Right renal cortex interstitium (tissue), 3 donors: Measurements from ENCODE around the gene DNAH14. TPM values are rescaled to one million over a fixed set of nuclear protein-coding genes. Genes with fewer than 3 reads are reported as not detected.
"Not testable (repeated sequence)": the region's sequence is repeated elsewhere in the genome, so short reads cannot be mapped to it uniquely, and the experiment has no call there.

Experiments used
- DNase-seq, 3 donors: peaks; one replicate each; pipeline ENCODE4 v3.0.0-alpha.2; 2013; ENCODE audit warnings: low read depth in 3 of 3, low spot score in 2 of 3
- polyA plus RNA-seq, 3 donors: library from polyadenylated mRNA; unstranded; fragments of 120-200 nt; gene quantifications; one replicate each; pipeline ENCODE4 v1.2.1, GENCODE V29; 2013; ENCODE audit not compliant: insufficient read length in 3 of 3

DNAH14 gene
- polyA plus RNA-seq, 3 donors, result 13.4 to 17.2 (median 15.2) TPM

GRCh38 chr1:224989615-224990014, 60.1 kb downstream of the DNAH14 start:
- DNase-seq, result no peak

DNA sequence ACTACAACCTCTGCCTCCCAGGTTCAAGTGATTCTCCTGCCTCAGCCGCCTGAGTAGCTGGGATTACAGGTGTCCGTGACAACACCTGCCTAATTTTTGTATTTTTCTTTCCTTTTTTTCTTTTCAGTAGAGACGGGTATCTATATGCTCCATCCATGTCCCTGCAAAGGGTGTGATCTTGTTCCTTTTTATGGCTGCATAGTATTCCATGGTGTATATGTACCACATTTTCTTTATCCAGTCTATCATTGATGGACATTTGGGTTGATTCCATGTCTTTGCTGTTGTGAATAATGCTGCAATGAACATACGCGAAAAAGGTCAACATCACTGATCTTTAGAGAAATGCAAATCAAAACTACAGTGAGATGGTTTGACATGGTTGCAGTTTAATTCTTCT, 62.1 kb downstream of the DNAH14 start:
- not testable (repeated sequence) for DNase-seq

GRCh38 chr1:224995602-224996001, 66.1 kb downstream of the DNAH14 start:
- no peak for DNase-seq

GRCh38 chr1:224996266-224996665, 66.8 kb downstream of the DNAH14 start:
- DNase-seq, result no peak

DNA sequence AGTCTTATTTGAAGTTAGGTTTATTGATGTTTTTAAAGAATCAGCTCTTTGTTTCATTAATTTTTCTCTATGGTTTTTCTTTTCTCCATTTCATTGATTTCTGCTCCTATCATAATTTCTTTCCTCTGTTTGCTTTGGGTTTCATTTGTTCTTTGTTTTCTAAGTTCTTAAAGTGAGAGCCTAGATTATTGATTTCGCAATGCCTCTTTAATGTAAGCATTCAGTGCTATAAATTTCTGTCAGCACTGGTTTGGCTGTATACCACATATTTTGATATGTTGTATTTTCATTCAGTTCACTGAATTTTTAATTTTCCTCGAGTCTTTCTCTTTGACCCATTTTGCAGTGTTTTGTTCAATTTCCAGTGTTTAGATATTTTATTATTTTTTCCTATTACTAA, 68.7 kb downstream of the DNAH14 start:
- no peak for DNase-seq

GRCh38 chr1:225004396-225004795, 74.9 kb downstream of the DNAH14 start:
- DNase-seq, result no peak

GRCh38 chr1:225006352-225006751, 76.9 kb downstream of the DNAH14 start:
- not testable (repeated sequence) for DNase-seq

DNA sequence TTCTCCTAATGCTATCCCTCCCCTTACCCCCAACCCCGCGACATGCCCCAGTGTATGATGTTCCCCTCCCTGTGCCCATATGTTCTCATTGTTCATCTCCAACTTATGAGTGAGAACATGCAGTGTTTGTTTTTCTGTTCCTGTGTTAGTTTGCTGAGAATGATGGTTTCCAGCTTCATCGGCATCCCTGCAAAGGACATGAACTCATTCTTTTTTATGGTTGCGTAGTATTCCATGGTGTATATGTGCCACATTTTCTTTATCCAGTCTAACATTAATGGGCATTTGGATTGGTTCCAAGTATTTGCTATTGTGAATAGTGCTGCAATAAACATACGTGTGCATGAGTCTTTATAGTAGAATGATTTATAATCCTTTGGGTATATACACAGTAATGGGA, 78.6 kb downstream of the DNAH14 start:
- not testable (repeated sequence) for DNase-seq

DNA sequence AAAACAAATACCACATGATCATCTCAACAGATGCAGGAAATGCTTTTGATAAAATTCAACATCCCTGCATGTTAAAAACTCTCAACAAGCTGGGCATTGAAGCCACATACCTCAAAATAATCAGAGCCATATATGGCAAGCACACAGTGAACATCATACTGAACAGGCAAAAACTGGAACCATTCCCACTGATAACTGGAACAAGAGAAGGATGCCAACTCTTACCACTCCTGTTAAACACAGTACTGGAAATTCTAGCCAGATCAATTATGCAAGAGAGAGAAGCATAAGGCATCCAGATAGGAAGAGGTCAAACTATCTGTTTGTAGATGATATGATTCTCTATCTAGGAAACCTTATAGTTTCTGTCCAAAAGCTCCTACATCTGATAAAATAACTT, 91.6 kb downstream of the DNAH14 start:
- no peak for DNase-seq

DNA sequence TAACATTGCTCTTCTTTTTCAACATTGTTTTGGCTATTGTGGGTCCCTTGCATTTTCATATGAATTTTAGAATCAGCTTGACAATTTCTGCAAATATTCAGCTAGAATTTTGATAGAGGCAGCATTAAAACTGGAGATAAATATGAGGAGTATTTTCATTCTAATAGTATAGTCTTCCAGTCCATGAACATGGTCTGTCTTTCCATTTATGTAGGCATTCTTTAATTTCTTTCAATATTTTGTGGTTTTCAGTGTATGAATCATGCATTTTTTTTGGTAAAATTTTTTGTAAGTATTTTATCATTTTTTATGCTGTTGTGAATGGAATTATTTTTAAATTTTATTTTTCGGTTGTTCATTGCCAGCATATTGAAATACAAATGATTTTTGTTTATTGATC, 97.2 kb downstream of the DNAH14 start:
- DNase-seq, result no peak

- not testable (repeated sequence) for DNase-seq
These were observed 107.0 kb downstream of the DNAH14 start for GRCh38 chr1:225036441-225036840.

GRCh38 chr1:225042263-225042662, 112.8 kb downstream of the DNAH14 start:
- no peak for DNase-seq

GRCh38 chr1:225044258-225044657, 114.8 kb downstream of the DNAH14 start:
- DNase-seq, result no peak

GRCh38 chr1:225049594-225049993, 120.1 kb downstream of the DNAH14 start:
- DNase-seq, result no peak

DNA sequence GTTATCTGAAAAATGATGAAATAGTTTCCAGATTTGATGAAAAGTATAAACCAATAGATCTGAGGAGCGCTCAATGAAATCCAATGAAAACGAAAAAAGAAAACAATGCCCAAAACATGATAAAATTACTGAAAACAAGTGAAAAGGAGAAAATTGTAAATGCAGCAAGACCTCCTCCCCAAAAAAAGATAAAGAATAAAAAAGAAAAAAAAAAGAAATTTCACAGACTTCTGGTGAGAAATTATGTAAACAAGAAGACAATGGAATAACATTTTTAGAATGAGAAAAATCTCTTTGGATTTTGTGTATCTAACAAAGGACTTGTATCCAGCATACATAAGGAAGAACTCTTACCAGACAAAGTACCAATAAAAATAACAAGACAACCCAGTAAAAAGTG, 134.2 kb downstream of the DNAH14 start:
- DNase-seq, result no peak

DNA sequence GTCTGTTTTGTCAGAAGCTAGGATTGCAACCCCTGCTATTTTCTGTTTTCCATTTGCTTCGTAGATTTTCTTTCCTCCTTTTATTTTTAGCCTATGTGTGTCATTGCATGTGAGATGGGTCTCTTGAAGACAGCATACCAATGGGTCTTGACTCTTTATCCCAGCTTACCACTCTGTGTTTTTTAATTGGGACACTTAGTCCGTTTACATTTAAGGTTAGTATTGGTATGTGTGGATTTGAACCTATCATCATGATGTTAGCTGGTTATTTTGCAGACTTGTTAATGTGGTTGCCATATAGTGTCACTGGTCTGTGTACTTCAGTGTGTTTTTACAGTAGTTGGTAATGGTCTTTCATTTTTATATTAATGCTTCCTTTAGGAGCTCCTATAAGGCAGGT, 141.5 kb downstream of the DNAH14 start:
- DNase-seq, result no peak

DNA sequence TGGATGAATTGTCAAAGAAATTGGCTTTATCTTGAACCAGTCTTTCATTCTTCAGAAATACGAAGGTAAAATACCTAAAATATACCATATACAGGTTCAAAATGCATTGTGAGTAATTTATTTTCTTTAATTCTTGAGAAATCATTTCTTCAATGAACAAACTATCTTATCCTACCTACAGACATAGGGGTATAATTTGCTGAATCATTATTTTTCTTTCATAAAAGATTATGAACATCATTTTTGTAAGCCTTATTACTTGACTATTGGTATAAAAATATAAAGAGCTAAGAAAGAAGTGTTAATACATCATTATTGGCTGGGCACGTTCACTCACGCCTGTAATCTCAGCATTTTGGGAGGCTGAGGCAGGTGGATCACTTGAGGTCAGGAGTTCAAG, 167.7 kb downstream of the DNAH14 start:
- DNase-seq, result no peak

GRCh38 chr1:225111000-225111399, 181.5 kb downstream of the DNAH14 start:
- DNase-seq, result no peak

- no peak for DNase-seq
These were observed 183.8 kb downstream of the DNAH14 start for GRCh38 chr1:225113265-225113664.

- DNase-seq, result no peak
These were observed 185.0 kb downstream of the DNAH14 start for GRCh38 chr1:225114354-225114990.

DNA sequence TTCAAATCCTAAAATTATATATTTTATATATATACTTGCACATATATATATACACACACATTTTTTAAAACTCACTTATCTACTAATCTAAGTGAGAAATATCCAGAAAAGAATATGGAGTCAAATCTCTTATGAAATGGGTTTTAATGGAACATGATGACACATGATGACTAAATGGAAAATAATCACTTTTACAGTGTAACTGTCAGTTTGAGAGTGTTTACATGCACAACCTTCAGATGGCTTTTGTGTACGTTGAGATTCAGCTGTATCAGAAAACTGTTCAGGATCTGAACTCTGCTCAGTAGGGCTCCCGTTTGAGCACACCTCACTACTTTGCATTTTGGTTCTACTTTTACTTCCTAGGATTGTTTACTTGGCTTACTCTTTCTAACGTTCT, 189.8 kb downstream of the DNAH14 start:
- no peak for DNase-seq

DNA sequence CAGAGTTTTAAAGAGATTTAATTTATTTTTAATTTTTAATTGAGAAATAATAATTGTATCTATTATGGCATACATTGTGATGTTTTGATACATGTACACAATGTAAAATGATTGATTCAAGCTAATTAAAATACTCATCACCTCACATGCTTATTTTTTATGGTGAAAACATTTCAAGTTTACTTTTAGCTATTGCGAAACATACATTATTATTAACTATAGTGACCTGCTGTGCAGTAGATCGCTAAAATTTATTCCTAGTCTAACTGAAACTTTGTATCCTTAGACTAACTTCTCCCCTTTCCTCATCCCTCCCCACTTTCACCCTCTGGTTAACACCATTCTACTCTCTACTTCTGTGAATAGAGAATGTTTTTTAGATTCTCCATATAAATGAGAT, 191.6 kb downstream of the DNAH14 start:
- no peak for DNase-seq

- DNase-seq, result no peak
These were observed 202.4 kb downstream of the DNAH14 start for GRCh38 chr1:225131869-225132268.
